OCI-LY7 (cell line): ENCODE measurements around the gene NDUFA1. TPM values are rescaled to one million over a fixed set of nuclear protein-coding genes. Genes with fewer than 3 reads are reported as not detected.
"Not testable (repeated sequence)": the region's sequence is repeated elsewhere in the genome, so short reads cannot be mapped to it uniquely, and the experiment has no call there.

ENCODE experiments used
- BruUV-seq: library from RNA; stranded (reverse); fragments of 400-500 nt; replicated peaks from 2 replicates; lab custom pipeline; 2021; lab: Mats Ljungman, UMichigan
- CTCF ChIA-PET: fragments of 300-600 bp; sonication (Branson Sonifier 250); formaldehyde crosslinking; loops from one replicate; lab custom pipeline; 2022; ENCODE audit warnings: antibody characterized with exemption; ENCODE audit not compliant: unreplicated experiment; lab: Charles Lee
- POLR2A ChIA-PET: fragments of 300-600 bp; sonication (Branson Sonifier 250); formaldehyde crosslinking; loops from one replicate; lab custom pipeline; 2022; ENCODE audit warnings: antibody characterized with exemption; lab: Charles Lee
- DNase-seq: peaks from one replicate; pipeline ENCODE4 v3.0.0-alpha.2; 2015; ENCODE audit warnings: low spot score
- H2AFZ ChIP-seq: fragments of 200-600 bp; sonication (generic), shearing (Covaris generic); 2 replicates; pipeline ENCODE4 v1.6.1; 2014; ENCODE audit warnings: mild to moderate bottlenecking, antibody characterized with exemption, low read length, moderate library complexity
- H3K27ac ChIP-seq: fragments of 200-600 bp; sonication (generic); 2 replicates; pipeline ENCODE4 v1.5.1; 2014; ENCODE audit warnings: mixed run types, low read depth, mild to moderate bottlenecking, moderate library complexity, low read length, inconsistent platforms; ENCODE audit not compliant: poor library complexity, severe bottlenecking
- H3K36me3 ChIP-seq: fragments of 200-600 bp; sonication (generic); 2 replicates; pipeline ENCODE4 v1.6.1; 2014; ENCODE audit warnings: mild to moderate bottlenecking, antibody characterized with exemption, low read length, moderate library complexity, mixed read lengths; ENCODE audit not compliant: insufficient read depth
- H3K4me1 ChIP-seq: fragments of 200-600 bp; sonication (generic); 2 replicates; pipeline ENCODE4 v1.5.1; 2014; ENCODE audit warnings: mild to moderate bottlenecking, low read length; ENCODE audit not compliant: insufficient read depth, poor library complexity, severe bottlenecking
- H3K4me2 ChIP-seq: fragments of 200-600 bp; sonication (generic); 2 replicates; pipeline ENCODE4 v1.6.1; 2014; ENCODE audit warnings: mild to moderate bottlenecking, low read length
- H3K4me3 ChIP-seq: fragments of 200-600 bp; sonication (generic); 2 replicates; pipeline ENCODE4 v1.5.1; 2014; ENCODE audit warnings: mild to moderate bottlenecking, low read depth, low read length; ENCODE audit not compliant: poor library complexity, severe bottlenecking
- H3K79me2 ChIP-seq: fragments of 200-600 bp; sonication (generic); 2 replicates; pipeline ENCODE4 v1.6.1; 2016; ENCODE audit warnings: low read depth, mild to moderate bottlenecking, low read length, moderate library complexity, mixed read lengths; ENCODE audit not compliant: insufficient read depth
- H3K9me2 ChIP-seq: fragments of 200-600 bp; sonication (generic); 2 replicates; pipeline ENCODE4 v1.6.1; 2016; ENCODE audit warnings: mild to moderate bottlenecking, low read length, mixed read lengths; ENCODE audit not compliant: insufficient read depth
- H3K9me3 ChIP-seq: fragments of 200-600 bp; sonication (generic); 2 replicates; pipeline ENCODE4 v1.6.1; 2014; ENCODE audit warnings: mild to moderate bottlenecking, mixed run types, low read length, mixed read lengths
- H4K20me1 ChIP-seq: fragments of 200-600 bp; sonication (generic); 2 replicates; pipeline ENCODE4 v1.6.1; 2014; ENCODE audit warnings: mild to moderate bottlenecking, antibody characterized with exemption, low read length, moderate library complexity, mixed read lengths; ENCODE audit not compliant: insufficient read depth
- CTCF ChIP-seq: fragments of 200-600 bp; sonication (generic); conservative IDR thresholded peaks from 2 replicates; pipeline ENCODE4 v1.5.1; 2014; ENCODE audit warnings: mild to moderate bottlenecking, antibody characterized with exemption, low read length, moderate library complexity, mixed read lengths
- EZH2phosphoT487 ChIP-seq: fragments of 200-600 bp; sonication (generic); IDR thresholded peaks from 2 replicates; pipeline ENCODE4 v1.6.1; 2018; ENCODE audit warnings: low read depth, borderline replicate concordance, mild to moderate bottlenecking, mixed run types, antibody characterized with exemption, low read length, moderate library complexity, mixed read lengths
- intact Hi-C: fragments of 100-400 bp; cut with micrococcal nuclease; formaldehyde crosslinking; loops from one replicate; pipeline ENCODE4 v1.10.0; 2022; ENCODE audit not compliant: unreplicated experiment
- total RNA-seq, 2 experiments: library from RNA; depleted of rRNA in 1 of 2; stranded (reverse); fragments of >200 nt in 1 of 2; shearing (Covaris generic) in 1 of 2; gene quantifications; 2 replicates each; pipeline ENCODE4 v1.2.3, GENCODE V29; 2014 to 2022

Gene NDUFA1
- total RNA-seq, 2 experiments from 2014 or later, result 61.3 to 86.3 TPM

- H2AFZ ChIP-seq, result no peak overlapping the region
- BruUV-seq, result no TSS peak
- no peaks in the 10 kb centered on the region for H4K20me1 ChIP-seq
- TF ChIP-seq CTCF (no peak), EZH2phosphoT487 (no peak)
- CTCF ChIA-PET, result no interaction called here
- POLR2A ChIA-PET, result no interaction called here
- H3K9me3 ChIP-seq, result no peaks in the 10 kb centered on the region
- H3K4me1 ChIP-seq, result no peaks in the 10 kb centered on the region
- intact Hi-C loops, result no loop called here
- H3K36me3 ChIP-seq, result no peaks in the 10 kb centered on the region
- no peak overlapping the region for H3K4me3 ChIP-seq
- H3K27ac ChIP-seq, result no peak overlapping the region
- no peak overlapping the region for H3K4me2 ChIP-seq
- H3K79me2 ChIP-seq, result no peaks in the 10 kb centered on the region
- DNase-seq, result no peak
- H3K9me2 ChIP-seq, result no peaks in the 10 kb centered on the region
Observed at GRCh38 chrX:119916310-119916709, 44.7 kb downstream of the NDUFA1 start.

GRCh38 chrX:119917877-119918276, 46.2 kb downstream of the NDUFA1 start:
- Histone ChIP-seq H4K20me1 (no peaks in the 10 kb centered on the region), H3K4me3 (no peak overlapping the region), H3K27ac (no peak overlapping the region), H3K36me3 (no peaks in the 10 kb centered on the region), H3K9me2 (no peaks in the 10 kb centered on the region), H3K9me3 (no peaks in the 10 kb centered on the region), H3K4me2 (no peak overlapping the region), H2AFZ (no peak overlapping the region), H3K79me2 (no peaks in the 10 kb centered on the region), H3K4me1 (no peaks in the 10 kb centered on the region)
- TF ChIP-seq EZH2phosphoT487 (no peak), CTCF (no peak)
- ChIA-PET POLR2A (no interaction called here), CTCF (no interaction called here)
- DNase-seq, result no peak
- intact Hi-C loops, result no loop called here
- BruUV-seq, result no TSS peak

GRCh38 chrX:119919835-119920585, 48.4 kb downstream of the NDUFA1 start:
- H3K36me3 ChIP-seq, result peaks cover 3% of the 10 kb centered on the region; the same call in 1 of the 2 replicates
- H2AFZ ChIP-seq, result no peak overlapping the region
- intact Hi-C loops, result no loop called here
- H3K27ac ChIP-seq, result no peak overlapping the region
- no peaks in the 10 kb centered on the region for H3K79me2 ChIP-seq
- H4K20me1 ChIP-seq, result no peaks in the 10 kb centered on the region
- ChIA-PET POLR2A (interaction anchor here (0.6 to 1.1 kb wide), 3 partner anchors 9 to 26 kb away, joined by 3 to 4 read pairs (median 3); no protein-coding TSS in a partner anchor), CTCF (no interaction called here)
- no peak for DNase-seq
- no peak for TF ChIP-seq CTCF
- no peak for TF ChIP-seq EZH2phosphoT487
- no peak overlapping the region for H3K4me2 ChIP-seq
- H3K9me2 ChIP-seq, result no peaks in the 10 kb centered on the region
- H3K9me3 ChIP-seq, result no peaks in the 10 kb centered on the region
- no TSS peak for BruUV-seq
- H3K4me3 ChIP-seq, result no peak overlapping the region
- H3K4me1 ChIP-seq, result no peaks in the 10 kb centered on the region

GRCh38 chrX:119922391-119922790, 50.8 kb downstream of the NDUFA1 start:
- intact Hi-C loops, H3K9me2 ChIP-seq, POLR2A ChIA-PET, H3K9me3 ChIP-seq, DNase-seq, H4K20me1 ChIP-seq, BruUV-seq, H2AFZ ChIP-seq, H3K36me3 ChIP-seq, CTCF ChIA-PET, H3K4me2 ChIP-seq, H3K27ac ChIP-seq, H3K79me2 ChIP-seq, H3K4me1 ChIP-seq, H3K4me3 ChIP-seq: not testable (repeated sequence)
